Natural killer cell (primary cell): Measurements from ENCODE around the gene ATG101. TPM values are rescaled to one million over a fixed set of nuclear protein-coding genes. Genes with fewer than 3 reads are reported as not detected.
A peak's percentile ranks its signal among the peaks of the same experiment; 100 is the strongest.

Experiments
- ATAC-seq, 3 donors: fragments of 150-1000 bp in 2 of 3; fragments of 200-7000 bp in 1 of 3; cut with Tn5 transposase; 1 replicate in 1 of 3; 2 replicates in 2 of 3; pipeline ENCODE4 v1.10.0; 2021; ENCODE audit warnings: mild to moderate bottlenecking in 2 of 3, moderate library complexity in 2 of 3
- DNase-seq, 2 donors: peaks; one replicate each; pipeline versions ENCODE4 v3.0.0 to v3.0.0-alpha.2; 2013 to 2021; ENCODE audit warnings: mixed read lengths in 1 of 2
- H3K27ac ChIP-seq: one replicate; pipeline ENCODE4 v1.5.1; 2013; ENCODE audit warnings: mild to moderate bottlenecking, low read length
- H3K27me3 ChIP-seq: one replicate; pipeline ENCODE4 v1.6.1; 2013; ENCODE audit warnings: low read length; ENCODE audit not compliant: control insufficient read depth, insufficient read depth
- H3K36me3 ChIP-seq: one replicate; pipeline ENCODE4 v1.6.1; 2013; ENCODE audit warnings: low read length; ENCODE audit not compliant: control insufficient read depth, insufficient read depth
- H3K4me1 ChIP-seq: one replicate; pipeline ENCODE4 v1.6.1; 2013; ENCODE audit warnings: low read length; ENCODE audit not compliant: control insufficient read depth, insufficient read depth
- H3K4me3 ChIP-seq: one replicate; pipeline ENCODE4 v1.5.1; 2013; ENCODE audit warnings: low read length
- H3K9me3 ChIP-seq: one replicate; pipeline ENCODE4 v1.6.1; 2013; ENCODE audit warnings: low read length; ENCODE audit not compliant: control insufficient read depth, insufficient read depth
- H3K27ac Mint-ChIP-seq, 2 donors: one replicate each; pipeline ENCODE4 v1.8.0; 2022; ENCODE audit warnings: mild to moderate bottlenecking in 2 of 2, mixed read lengths in 2 of 2, moderate library complexity in 1 of 2
- H3K27me3 Mint-ChIP-seq, 2 donors: one replicate each; pipeline ENCODE4 v1.8.0; 2022; ENCODE audit warnings: low read depth in 2 of 2, mixed read lengths in 2 of 2
- H3K36me3 Mint-ChIP-seq: one replicate; pipeline ENCODE4 v1.8.0; 2022; ENCODE audit warnings: mixed read lengths
- H3K4me1 Mint-ChIP-seq, 2 donors: one replicate each; pipeline ENCODE4 v1.8.0; 2022; ENCODE audit warnings: mixed read lengths in 2 of 2
- H3K4me3 Mint-ChIP-seq: one replicate; pipeline ENCODE4 v1.8.0; 2022; ENCODE audit warnings: mild to moderate bottlenecking, moderate library complexity, mixed read lengths
- H3K9me3 Mint-ChIP-seq, 2 donors: one replicate each; pipeline ENCODE4 v1.8.0; 2022; ENCODE audit warnings: mixed read lengths in 2 of 2
- WGBS: methylation state at CpG from one replicate; pipeline ENCODE4 v1.1.7; 2013; ENCODE audit warnings: missing lambda C conversion rate; ENCODE audit not compliant: insufficient coverage; 5-methylcytosine and 5-hydroxymethylcytosine counted together
- intact Hi-C: fragments of 100-400 bp; cut with micrococcal nuclease; formaldehyde crosslinking; loops from one replicate; pipeline ENCODE4 v1.14.2; 2022
- total RNA-seq, 4 donors: library from RNA; stranded (reverse); fragments of 120-200 nt in 1 of 4; gene quantifications; one replicate each; pipeline versions ENCODE4 v1.2.3 to v1.2.4, GENCODE V29; 2013 to 2022
- TF ChIP-seq, protein P1 (sequence below): fragments of 200-600 bp; IDR thresholded peaks from one replicate; pipeline ENCODE4 v1.8.0; 2022; ENCODE audit warnings: antibody characterized with exemption

ATG101 gene
- total RNA-seq, 3 donors from 2014 or later (not counting 1 experiment from before 2014, with no cell fraction given): 18.6 to 32.8 (median 23.3) TPM

DNA sequence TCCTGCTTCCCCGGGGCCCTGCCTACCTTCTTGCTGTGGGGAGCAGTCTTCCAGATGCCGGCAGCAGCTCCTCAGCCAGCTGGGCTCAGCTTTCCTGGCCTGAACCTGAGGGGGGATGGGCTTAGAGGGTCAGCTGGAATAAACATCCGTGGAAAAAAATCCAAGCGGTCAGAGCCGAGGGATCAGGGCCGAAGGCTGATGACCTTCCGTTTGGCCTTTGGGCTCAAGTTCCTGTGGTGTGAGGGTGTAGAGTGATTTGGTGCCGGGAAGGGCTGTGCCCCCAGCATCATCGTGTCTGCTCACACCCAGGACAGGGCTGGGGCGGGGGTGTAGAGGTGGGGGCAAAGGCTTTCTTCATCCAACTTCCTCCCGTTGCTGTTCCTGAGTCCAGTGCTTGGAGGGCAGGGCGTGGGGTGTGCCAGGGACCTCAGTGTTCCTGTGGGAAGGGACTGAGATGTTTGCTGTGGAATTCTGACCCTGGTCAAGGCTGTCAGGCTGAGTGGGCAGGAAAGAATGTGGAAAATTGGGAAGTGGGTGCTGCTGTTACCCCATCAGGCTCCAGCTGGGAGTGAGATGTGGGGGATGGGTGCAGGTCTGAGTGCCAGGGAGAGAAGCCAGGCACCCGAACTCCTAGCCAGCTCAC, 12.4 kb downstream of the ATG101 start:
- peaks cover 0 to 13% of the 10 kb centered on the region in 2 donors for H3K4me1 Mint-ChIP-seq
- peaks cover 22% of the 10 kb centered on the region for H3K4me1 ChIP-seq
- no peaks in the 10 kb centered on the region for H3K9me3 ChIP-seq
- intact Hi-C loops: no loop called here
- H3K27ac ChIP-seq: no peak overlapping the region
- no peak overlapping the region for H3K4me3 Mint-ChIP-seq
- H3K27me3 ChIP-seq: no peaks in the 10 kb centered on the region
- no peaks in the 10 kb centered on the region for H3K9me3 Mint-ChIP-seq
- TF ChIP-seq, protein P1, sequence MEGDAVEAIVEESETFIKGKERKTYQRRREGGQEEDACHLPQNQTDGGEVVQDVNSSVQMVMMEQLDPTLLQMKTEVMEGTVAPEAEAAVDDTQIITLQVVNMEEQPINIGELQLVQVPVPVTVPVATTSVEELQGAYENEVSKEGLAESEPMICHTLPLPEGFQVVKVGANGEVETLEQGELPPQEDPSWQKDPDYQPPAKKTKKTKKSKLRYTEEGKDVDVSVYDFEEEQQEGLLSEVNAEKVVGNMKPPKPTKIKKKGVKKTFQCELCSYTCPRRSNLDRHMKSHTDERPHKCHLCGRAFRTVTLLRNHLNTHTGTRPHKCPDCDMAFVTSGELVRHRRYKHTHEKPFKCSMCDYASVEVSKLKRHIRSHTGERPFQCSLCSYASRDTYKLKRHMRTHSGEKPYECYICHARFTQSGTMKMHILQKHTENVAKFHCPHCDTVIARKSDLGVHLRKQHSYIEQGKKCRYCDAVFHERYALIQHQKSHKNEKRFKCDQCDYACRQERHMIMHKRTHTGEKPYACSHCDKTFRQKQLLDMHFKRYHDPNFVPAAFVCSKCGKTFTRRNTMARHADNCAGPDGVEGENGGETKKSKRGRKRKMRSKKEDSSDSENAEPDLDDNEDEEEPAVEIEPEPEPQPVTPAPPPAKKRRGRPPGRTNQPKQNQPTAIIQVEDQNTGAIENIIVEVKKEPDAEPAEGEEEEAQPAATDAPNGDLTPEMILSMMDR: no peak
- peaks cover 8 to 16% of the 10 kb centered on the region in 2 donors for H3K27me3 Mint-ChIP-seq
- ATAC-seq (no peak), DNase-seq (no peak)
- H3K4me3 ChIP-seq: no peak overlapping the region
- peaks cover 7% of the 10 kb centered on the region for H3K36me3 Mint-ChIP-seq
- 81% methylated on average over 12 of the region's 13 CpGs for WGBS
- H3K36me3 ChIP-seq: peaks cover 15% of the 10 kb centered on the region
- H3K27ac Mint-ChIP-seq: no peak overlapping the region

DNA sequence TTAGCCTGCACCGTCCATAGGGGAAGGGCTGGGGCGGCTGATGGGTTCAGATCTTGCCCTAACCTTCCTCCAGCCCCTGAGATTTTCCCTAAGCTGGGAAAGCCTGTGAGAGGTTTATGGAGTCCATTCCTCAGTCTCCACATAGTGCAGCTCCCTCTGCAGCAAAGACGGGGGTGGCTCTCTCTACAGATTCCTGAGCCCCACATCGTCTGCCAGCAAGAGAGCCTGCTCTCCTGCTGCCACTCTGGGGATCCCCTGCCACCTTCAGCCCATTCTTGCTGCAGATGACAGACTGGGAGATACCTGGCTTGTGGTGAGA, 12.8 kb downstream of the ATG101 start:
- no peaks in the 10 kb centered on the region for H3K9me3 ChIP-seq
- no peak overlapping the region for H3K27ac Mint-ChIP-seq
- H3K27me3 ChIP-seq: no peaks in the 10 kb centered on the region
- H3K4me3 ChIP-seq: no peak overlapping the region
- peaks cover 0 to 13% of the 10 kb centered on the region in 2 donors for H3K4me1 Mint-ChIP-seq
- TF ChIP-seq, protein P1: no peak
- peaks cover 22% of the 10 kb centered on the region for H3K4me1 ChIP-seq
- intact Hi-C loops: no loop called here
- peaks cover 6% of the 10 kb centered on the region for H3K36me3 Mint-ChIP-seq
- H3K4me3 Mint-ChIP-seq: no peak overlapping the region
- peaks cover 12% of the 10 kb centered on the region for H3K36me3 ChIP-seq
- no peak overlapping the region for H3K27ac ChIP-seq
- ATAC-seq (no peak), DNase-seq (no peak)
- H3K9me3 Mint-ChIP-seq: no peaks in the 10 kb centered on the region
- H3K27me3 Mint-ChIP-seq: peaks cover 11 to 20% of the 10 kb centered on the region in 2 donors
- 87% methylated on average over 4 of the region's 4 CpGs for WGBS

DNA sequence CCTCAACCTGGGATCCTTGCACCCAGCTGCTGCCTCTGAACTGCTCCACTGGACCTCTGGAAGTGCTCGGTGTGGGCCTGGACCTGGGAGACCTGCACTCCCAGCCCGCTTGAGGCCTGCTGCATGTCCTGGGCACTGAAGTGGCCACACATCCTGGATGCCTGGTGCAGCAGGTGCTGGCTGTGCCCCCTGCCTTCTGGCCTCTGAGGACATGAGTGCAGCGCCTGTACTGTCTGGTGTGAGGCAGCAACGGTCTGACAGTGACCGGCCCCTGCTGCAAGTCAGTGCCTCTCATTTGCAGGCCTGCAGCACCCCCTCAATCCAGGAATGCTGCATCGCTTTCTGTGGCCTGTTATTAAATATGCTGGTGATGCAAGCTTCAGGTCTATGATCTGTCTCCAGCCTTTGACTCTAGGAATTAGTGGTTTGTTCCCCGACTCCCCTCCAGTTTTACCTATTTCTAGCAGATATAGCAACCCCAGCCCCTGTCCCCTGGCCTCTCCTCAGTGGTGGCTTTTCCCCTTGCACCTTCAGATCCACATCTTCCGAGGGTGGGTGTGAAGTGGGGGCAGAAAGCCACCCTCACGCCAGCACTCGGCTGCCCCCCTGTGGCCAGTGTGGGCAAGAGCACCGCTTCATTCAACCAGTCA, 13.3 kb downstream of the ATG101 start:
- Histone ChIP-seq H3K4me1 (peaks cover 22% of the 10 kb centered on the region), H3K27ac (no peak overlapping the region), H3K36me3 (peaks cover 7% of the 10 kb centered on the region), H3K4me3 (no peak overlapping the region), H3K27me3 (no peaks in the 10 kb centered on the region), H3K9me3 (no peaks in the 10 kb centered on the region)
- TF ChIP-seq, protein P1: peak; percentile 95
- 45% methylated on average over 11 of the region's 11 CpGs for WGBS
- ATAC-seq (peak; percentile 76 to 97 (median 90)), DNase-seq (peak; percentile 66 to 84)
- H3K27me3 Mint-ChIP-seq: peaks cover 16 to 25% of the 10 kb centered on the region in 2 donors
- peaks cover under 1% of the 10 kb centered on the region for H3K36me3 Mint-ChIP-seq
- intact Hi-C loops: loop anchor here (1.0 kb wide), 2 partner anchors 58 to 90 kb away; no protein-coding TSS in a partner anchor
- no peak overlapping the region for H3K27ac Mint-ChIP-seq
- H3K9me3 Mint-ChIP-seq: no peaks in the 10 kb centered on the region
- no peak overlapping the region for H3K4me3 Mint-ChIP-seq
- peaks cover 0 to 13% of the 10 kb centered on the region in 2 donors for H3K4me1 Mint-ChIP-seq
